ENCODE data around the gene TOE1.

DNA sequence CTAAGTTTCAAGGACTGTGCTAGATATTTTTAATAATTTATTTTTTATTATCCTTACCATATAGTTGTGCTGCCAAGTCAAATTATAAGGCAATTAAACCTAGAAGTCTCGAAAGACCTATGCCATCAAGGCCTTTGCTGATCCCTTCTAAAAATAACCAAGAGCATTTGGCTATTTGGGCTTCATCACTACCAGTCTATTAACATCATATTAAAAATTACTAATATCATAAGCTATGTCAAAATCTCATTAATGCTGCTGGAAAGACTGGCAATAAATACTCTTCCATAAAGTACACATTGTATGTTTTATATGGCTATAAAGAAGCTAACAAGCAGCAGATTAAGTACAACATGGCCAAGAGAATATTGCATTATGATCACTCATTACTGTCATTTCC lies 43.2 kb downstream of the TOE1 start:
- TF ChIP-seq, protein P1, sequence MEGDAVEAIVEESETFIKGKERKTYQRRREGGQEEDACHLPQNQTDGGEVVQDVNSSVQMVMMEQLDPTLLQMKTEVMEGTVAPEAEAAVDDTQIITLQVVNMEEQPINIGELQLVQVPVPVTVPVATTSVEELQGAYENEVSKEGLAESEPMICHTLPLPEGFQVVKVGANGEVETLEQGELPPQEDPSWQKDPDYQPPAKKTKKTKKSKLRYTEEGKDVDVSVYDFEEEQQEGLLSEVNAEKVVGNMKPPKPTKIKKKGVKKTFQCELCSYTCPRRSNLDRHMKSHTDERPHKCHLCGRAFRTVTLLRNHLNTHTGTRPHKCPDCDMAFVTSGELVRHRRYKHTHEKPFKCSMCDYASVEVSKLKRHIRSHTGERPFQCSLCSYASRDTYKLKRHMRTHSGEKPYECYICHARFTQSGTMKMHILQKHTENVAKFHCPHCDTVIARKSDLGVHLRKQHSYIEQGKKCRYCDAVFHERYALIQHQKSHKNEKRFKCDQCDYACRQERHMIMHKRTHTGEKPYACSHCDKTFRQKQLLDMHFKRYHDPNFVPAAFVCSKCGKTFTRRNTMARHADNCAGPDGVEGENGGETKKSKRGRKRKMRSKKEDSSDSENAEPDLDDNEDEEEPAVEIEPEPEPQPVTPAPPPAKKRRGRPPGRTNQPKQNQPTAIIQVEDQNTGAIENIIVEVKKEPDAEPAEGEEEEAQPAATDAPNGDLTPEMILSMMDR (IDR thresholded peaks at IDR 0.05; ENCODE audit: low read depth, low read length) = no peak
- TF ChIP-seq EZH2phosphoT487 (IDR thresholded peaks at IDR 0.05; ENCODE audit: low read depth) = no peak

All from OCI-LY3 (cell line).